Measurements from ENCODE around the gene CSF3R.
A peak's percentile ranks its signal among the peaks of the same experiment; 100 is the strongest.
"Not testable (repeated sequence)": the region's sequence is repeated elsewhere in the genome, so short reads cannot be mapped to it uniquely, and the experiment has no call there.

The CSF3R gene

DNA sequence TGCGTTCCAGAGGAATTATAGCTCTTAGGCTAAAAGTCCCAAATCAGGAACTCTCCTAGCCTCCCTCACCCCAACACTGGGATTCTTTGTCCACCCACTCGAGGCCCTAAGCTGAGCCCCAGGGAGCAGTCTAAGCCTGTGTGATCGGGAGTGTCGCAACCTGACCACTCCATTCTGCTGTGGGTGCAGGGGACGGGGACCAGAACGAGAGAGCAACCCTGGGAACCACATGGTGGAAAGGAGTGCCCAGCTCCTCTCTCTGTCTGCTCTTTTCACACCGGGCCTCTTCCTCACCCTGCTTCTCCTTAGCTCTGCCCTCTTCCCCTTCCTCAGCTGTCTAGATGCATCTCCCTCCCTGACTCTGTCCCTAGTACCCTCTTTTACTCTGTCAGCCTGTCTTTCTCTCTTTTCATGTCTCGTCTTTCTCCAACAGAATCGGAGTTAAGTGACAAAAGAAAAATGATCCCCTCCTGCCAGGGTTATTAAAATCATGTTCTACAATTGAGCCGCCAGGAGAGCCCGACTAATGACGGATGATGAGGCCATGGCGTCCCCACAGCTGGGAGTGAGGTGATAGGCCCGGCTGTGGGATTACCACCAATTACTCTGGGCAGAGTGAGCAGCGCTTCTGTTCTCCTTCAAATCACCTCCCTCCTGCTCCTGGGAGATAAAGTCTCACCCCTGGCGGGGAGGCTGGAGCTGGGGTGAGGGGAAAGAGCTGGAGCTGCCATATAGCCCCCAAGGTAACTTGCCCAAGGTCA is 34.5 kb upstream of the CSF3R start:
- Mint-ChIP-seq H3K27ac (no peak overlapping the region), H3K9me3 (no peaks in the 10 kb centered on the region), H3K4me1 (no peaks in the 10 kb centered on the region), H3K36me3 (no peaks in the 10 kb centered on the region), H3K27me3 (peaks cover 21% of the 10 kb centered on the region), H3K4me3 (no peak overlapping the region)
- no peak for ATAC-seq

DNA sequence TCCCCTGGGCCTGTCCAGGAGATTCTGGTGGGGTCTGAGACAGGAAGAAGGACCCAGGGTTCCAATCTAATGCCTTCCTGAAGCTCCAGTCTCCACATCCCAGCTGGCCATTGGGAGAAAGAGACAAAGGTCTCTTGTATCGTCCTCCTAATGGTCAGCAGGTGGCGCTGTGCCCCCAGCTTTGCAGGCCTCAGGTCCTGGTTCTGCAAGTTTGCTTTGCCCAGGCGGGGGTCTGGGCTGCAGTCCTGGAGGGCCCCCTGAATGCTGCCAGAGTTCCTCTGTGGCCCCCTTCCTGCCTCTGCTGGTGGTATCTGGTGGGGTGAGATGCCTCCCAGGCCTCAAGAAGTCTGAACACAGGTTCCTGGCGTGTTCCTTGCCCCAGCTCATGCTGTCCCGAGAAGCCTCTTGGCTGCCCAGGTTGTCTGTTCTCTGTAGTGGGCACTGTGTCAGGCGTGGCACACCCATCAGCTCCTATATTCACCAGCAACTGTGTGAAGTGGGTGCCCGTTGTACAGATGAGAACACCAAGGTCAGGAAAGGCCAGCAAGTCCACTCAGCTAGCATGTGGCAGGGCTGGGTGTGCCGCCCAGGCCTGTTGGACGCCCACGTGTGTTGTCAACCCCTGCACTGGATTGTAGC is 33.8 kb upstream of the CSF3R start:
- H3K4me1 Mint-ChIP-seq = no peaks in the 10 kb centered on the region
- H3K4me3 Mint-ChIP-seq = no peak overlapping the region
- ATAC-seq = peak; percentile 44
- H3K36me3 Mint-ChIP-seq = no peaks in the 10 kb centered on the region
- no peaks in the 10 kb centered on the region for H3K9me3 Mint-ChIP-seq
- peaks cover 21% of the 10 kb centered on the region for H3K27me3 Mint-ChIP-seq
- no peak overlapping the region for H3K27ac Mint-ChIP-seq

DNA sequence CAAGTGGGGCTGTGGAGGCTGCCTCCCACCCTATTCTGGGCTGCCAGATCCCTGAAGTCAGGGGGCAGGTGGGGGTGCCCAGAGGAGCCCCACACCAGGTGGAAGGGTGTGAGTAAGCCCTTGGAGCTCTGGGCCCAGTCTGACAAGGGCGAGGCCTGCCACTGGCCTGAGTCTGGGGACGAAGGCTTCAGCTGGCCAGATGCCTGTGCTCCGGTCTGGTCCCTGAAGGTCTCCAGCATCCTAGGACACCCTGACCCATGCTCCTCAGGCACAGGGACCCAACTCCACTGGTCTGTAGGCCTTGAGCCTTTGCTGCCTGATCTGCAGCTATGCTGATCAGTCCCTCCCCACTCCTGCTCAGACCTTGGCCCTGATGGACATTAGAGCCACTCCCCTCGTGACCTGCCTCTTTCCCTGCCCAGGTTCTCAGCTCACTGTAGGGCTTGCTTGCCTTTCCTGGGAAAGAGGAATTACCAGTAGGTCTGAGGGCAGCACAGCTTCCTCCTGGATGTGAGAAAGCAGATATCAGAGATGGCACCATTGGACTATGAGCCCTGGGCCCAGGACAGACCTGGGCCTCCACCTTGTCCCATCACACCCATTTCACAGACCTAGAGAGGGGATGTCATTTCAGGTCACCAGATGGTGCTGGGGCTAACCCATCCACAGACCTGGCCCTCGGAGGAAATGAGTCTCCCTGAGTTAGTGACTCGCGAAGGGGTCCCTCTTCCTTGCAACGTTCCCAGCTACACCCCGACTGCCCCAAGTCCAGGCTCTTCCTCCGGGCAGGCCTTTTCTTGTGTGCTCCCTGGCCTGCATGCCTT is 32.8 kb upstream of the CSF3R start:
- Mint-ChIP-seq H3K36me3 (no peaks in the 10 kb centered on the region), H3K27me3 (peaks cover 21% of the 10 kb centered on the region), H3K9me3 (no peaks in the 10 kb centered on the region), H3K4me3 (no peak overlapping the region), H3K27ac (peak overlapping the region; percentile 36), H3K4me1 (no peaks in the 10 kb centered on the region)
- no peak for ATAC-seq

DNA sequence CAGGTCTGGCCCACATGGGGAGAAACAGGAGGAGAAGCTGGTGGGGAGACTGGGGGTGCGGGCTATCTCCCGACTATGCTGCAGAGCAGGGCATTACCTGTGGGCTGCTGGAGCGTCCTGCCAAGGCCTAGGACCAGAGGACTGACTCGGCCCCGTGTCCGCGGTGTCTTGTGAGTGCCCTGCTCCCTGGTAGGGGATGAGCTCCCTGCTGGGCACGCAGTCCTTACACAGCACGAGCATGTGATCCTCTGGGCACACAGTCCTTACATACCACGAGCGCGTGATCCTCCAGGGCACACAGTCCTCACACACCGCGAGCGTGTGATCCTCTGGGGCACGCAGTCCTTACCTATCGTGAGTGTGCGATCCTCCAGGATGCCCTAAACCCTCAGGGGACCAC is 31.8 kb upstream of the CSF3R start:
- Mint-ChIP-seq H3K4me1 (no peaks in the 10 kb centered on the region), H3K27ac (peak overlapping the region; percentile 36), H3K9me3 (no peaks in the 10 kb centered on the region), H3K36me3 (no peaks in the 10 kb centered on the region), H3K4me3 (no peak overlapping the region), H3K27me3 (peaks cover 21% of the 10 kb centered on the region)
- ATAC-seq = no peak

DNA sequence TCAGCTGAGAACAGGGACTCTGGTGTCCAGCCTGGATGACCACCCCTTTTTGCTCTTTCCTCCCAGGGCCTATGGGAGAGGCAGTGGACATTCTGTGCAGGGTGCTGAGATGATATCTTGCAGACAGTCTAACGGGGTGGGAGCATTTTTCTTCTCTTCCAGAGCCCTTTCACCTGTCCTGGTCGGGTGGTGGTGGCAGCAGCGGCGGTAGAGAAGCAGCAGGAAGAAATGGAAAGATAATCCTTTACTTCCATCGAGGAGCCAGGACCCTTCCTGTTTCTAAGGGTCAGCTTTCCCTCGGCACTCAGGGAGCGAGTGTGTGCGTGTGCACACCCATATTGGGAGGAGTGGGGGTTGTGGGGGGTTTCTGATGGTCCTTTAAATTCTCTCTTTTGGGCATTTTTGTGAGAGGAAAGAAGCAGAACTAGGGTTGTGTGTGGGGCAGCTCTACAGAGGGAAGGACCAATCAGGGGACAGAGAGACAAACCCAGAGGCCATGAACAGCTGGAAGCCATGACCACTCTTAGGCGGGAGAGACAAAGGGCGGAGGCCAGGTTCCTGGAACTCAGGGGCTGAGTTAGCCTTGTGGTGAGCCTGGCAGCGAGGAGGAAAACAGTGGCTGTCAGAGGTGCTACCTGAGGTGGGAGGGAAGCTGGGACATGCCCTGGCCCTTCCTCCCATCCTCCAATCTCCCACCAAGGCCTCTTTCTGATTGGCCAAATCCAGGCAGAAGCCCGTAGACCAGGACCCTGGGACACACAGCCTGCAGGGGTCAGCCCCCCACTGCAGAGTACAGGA is 31.2 kb upstream of the CSF3R start:
- Mint-ChIP-seq H3K36me3 (no peaks in the 10 kb centered on the region), H3K4me1 (no peaks in the 10 kb centered on the region), H3K4me3 (no peak overlapping the region), H3K27me3 (peaks cover 21% of the 10 kb centered on the region), H3K27ac (no peak overlapping the region), H3K9me3 (no peaks in the 10 kb centered on the region)
- no peak for ATAC-seq

DNA sequence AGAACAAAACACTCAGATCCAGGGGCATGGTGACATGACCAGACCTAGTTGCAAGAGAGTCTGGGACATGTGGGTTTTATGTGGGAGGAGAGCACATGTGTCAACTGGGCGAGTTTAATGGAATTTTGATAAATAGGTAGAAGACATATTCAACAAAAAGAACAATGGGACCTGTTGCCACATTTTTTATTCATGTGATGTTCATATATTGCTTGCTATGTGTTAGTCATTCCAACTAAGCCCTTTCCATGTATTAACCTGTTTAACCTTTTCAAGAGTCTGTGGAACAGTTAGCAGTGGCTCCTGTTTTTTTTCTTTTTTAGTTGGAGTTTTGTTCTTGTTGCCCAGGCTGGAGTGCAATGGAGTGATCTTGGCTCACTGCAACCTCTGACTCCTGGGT is 30.1 kb upstream of the CSF3R start:
- H3K27ac Mint-ChIP-seq = no peak overlapping the region
- no peak for ATAC-seq
- peaks cover 31% of the 10 kb centered on the region for H3K27me3 Mint-ChIP-seq
- no peaks in the 10 kb centered on the region for H3K4me1 Mint-ChIP-seq
- no peaks in the 10 kb centered on the region for H3K9me3 Mint-ChIP-seq
- H3K36me3 Mint-ChIP-seq = no peaks in the 10 kb centered on the region
- H3K4me3 Mint-ChIP-seq = no peak overlapping the region

DNA sequence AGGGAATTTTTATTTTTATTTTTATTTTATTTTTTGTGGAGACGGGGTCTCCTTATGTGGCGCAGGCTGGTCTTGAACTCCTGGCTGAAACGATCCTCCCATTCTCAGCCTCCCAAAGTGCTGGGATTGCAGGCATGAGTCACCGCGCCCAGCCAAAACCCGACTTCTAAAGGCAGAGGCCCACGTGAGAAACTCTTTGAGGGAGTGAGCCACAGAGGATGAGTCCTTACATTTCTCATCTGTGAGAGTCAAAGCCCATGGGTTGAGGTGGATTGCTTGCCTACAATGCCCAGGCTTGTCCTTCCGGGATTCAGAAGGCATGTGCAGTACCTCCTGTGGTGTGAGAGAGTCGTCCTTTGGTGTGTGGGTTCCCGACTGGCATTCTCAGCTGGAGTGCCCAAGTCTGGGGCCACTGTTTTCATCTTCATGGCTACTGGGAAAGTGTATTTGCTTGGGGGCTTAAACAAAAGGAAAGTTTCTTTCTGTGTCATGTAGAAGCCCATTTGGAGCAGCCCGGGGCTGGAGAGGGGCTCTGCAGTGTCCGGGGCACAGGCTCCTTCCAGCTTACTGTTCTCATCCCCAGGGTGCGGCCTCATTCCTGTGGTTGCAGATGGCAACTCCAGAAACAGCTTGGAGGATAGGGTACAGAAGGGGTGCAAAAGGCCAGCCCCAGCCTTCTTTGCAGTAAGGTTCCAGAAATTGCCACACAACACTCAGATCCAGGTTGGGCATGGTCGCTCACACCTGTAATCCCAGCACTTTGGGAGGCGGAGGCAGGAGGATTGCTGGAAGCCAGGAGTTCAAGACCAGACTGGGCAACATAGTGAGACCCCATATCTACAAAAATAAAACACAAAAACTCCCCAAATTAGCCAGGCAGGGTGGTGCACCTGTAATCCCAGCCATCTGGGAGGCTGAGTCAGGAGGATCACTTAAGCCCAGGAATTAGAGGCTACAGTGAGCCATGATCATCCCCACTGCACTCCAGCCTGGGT is 29.4 kb upstream of the CSF3R start:
- Mint-ChIP-seq H3K27ac (no peak overlapping the region), H3K27me3 (peaks cover 39% of the 10 kb centered on the region), H3K9me3 (no peaks in the 10 kb centered on the region), H3K4me3 (no peak overlapping the region), H3K36me3 (no peaks in the 10 kb centered on the region), H3K4me1 (no peaks in the 10 kb centered on the region)
- no peak for ATAC-seq

DNA sequence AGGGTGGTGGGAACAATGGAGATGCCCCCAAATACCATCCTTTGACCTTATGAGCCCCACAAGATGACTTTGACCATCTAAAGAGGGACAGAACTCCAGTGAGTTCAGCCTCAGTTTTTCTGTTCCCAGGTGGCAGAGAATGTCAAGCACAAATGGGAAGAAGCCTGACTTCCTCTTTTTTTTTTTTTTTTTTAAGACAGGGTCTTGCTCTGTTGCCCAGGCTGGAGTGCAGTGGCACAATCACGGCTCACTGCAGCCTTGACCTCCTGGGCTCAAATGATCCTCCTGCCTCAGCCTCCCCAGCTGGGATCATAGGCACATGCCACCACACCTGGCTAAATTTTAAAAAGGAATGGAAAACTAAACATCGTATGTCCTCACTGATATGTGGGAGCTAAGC is 28.5 kb upstream of the CSF3R start:
- peaks cover 46% of the 10 kb centered on the region for H3K27me3 Mint-ChIP-seq
- H3K27ac Mint-ChIP-seq, H3K9me3 Mint-ChIP-seq, ATAC-seq, H3K36me3 Mint-ChIP-seq, H3K4me3 Mint-ChIP-seq, H3K4me1 Mint-ChIP-seq: not testable (repeated sequence)

DNA sequence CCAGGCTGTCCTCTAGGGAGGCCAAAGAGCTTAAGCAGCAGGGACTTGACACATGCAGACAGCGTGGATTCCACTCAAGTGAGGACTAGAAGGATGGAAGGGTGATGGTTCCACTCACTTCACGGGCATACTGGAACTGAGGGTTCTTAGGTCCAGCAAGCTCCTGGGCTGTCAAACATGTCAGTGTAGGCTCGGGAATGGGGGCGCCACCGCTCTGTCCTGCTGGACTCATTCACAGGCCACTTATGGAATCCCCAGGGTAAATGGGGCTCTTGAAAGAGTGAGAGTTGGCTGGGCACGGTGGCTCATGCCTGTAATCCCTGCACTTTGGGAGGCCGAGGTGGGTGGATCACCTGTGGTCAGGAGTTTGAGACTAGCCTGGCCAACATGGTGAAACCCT is 27.7 kb upstream of the CSF3R start:
- Mint-ChIP-seq H3K27me3 (peaks cover 46% of the 10 kb centered on the region), H3K36me3 (no peaks in the 10 kb centered on the region), H3K4me1 (no peaks in the 10 kb centered on the region), H3K27ac (no peak overlapping the region), H3K9me3 (no peaks in the 10 kb centered on the region), H3K4me3 (no peak overlapping the region)
- ATAC-seq = no peak

DNA sequence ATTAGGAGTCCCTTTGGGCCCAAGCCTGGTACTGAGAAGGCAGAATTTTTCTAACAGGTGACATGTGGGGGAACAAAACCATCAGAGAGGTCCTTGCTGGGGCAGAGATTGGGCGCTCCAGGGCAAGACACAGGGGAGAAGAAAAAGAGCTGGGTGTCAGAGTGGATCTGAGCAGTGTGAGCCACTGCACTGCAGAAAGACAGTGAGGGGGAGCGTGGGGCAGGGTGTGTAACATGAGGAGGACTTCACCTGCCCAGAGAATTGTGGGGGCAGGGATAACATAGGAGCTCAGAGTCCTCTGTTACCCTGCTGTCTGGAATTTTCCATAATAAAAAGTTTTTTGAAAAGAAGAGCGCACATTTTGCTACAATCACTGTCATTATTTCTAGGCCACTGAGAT is 25.5 kb upstream of the CSF3R start:
- no peaks in the 10 kb centered on the region for H3K4me1 Mint-ChIP-seq
- no peaks in the 10 kb centered on the region for H3K36me3 Mint-ChIP-seq
- no peak overlapping the region for H3K4me3 Mint-ChIP-seq
- no peak for ATAC-seq
- H3K9me3 Mint-ChIP-seq = no peaks in the 10 kb centered on the region
- peaks cover 39% of the 10 kb centered on the region for H3K27me3 Mint-ChIP-seq
- no peak overlapping the region for H3K27ac Mint-ChIP-seq

DNA sequence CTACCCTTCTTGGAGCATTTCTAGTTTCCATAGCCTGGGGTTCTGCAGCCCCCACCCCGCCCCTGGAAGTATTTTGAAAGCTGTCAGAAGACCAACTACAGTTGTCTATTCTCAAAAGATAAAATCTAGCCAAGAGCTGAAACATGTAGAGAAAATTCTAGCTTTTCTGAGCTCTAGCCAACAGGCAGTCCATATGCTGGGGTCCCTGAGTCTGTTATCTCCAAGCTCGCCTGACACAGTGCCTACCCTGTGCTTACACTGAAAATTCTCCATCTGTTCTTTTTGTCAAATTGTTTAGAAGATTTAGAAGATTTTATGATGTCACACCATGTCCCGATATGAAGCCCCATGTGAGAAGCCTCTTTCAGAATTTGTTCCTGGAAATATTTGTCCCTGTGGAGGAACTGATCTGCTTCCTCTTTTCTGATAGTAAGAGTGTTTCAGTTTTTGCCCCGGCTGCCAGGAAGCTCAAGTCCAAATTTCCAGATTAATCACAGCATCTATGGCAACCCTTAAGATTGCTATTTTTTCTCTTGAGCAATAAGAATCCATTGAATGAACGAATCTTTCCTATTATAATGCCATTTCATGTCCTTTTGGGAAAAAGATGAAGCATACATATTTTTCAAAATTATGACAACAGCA is 23.7 kb upstream of the CSF3R start:
- no peak for ATAC-seq
- Mint-ChIP-seq H3K27me3 (peaks cover 42% of the 10 kb centered on the region), H3K4me1 (no peaks in the 10 kb centered on the region), H3K27ac (no peak overlapping the region), H3K36me3 (no peaks in the 10 kb centered on the region), H3K4me3 (no peak overlapping the region), H3K9me3 (no peaks in the 10 kb centered on the region)

DNA sequence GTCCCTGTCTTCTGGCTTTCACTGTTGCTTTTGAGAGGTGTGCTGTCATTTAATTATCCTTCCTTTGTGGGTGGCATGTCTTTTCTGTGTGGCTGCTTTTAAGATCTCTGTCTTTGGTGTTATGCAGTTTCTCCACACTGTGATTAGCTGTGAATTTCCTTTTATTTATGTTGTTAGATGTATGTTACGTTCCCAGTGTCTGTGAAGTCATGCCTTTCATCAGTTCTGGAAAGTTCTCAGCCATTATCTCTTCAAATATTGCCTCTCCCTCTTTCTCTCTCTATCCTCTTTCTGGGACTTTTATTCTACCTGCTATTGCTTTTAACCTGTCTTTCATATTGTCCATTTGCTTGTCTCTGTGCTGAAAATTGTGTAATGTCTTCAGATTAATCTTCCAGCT is 21.0 kb upstream of the CSF3R start:
- no peaks in the 10 kb centered on the region for H3K36me3 Mint-ChIP-seq

DNA sequence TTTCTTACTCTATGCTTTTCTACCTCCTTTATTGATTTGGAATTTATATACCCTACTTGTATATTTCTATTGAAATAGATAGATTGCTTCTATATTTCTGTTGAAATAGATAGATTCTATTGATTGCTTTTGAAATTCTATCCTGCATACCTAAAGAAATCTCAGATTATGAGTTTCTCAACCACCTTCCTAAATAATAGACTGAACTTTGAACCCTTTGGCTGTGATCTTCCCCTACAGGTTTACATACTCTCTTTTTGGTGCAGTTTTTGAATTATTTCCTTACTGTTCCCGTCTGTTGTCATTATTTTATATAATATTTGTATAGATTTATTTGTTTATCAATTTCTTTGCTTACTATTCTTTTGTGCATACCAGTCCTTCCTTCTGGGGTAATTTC is 20.4 kb upstream of the CSF3R start:
- no peak overlapping the region for H3K4me3 Mint-ChIP-seq
- no peak overlapping the region for H3K27ac Mint-ChIP-seq
- no peaks in the 10 kb centered on the region for H3K36me3 Mint-ChIP-seq
- H3K9me3 Mint-ChIP-seq = no peaks in the 10 kb centered on the region
- no peak for ATAC-seq
- H3K27me3 Mint-ChIP-seq = peaks cover 35% of the 10 kb centered on the region
- H3K4me1 Mint-ChIP-seq = no peaks in the 10 kb centered on the region

More for the DNA sequence above, 21.0 kb upstream of the CSF3R start:
- Mint-ChIP-seq H3K4me3 (no peak overlapping the region), H3K27ac (no peak overlapping the region), H3K27me3 (peaks cover 41% of the 10 kb centered on the region), H3K4me1 (no peaks in the 10 kb centered on the region), H3K9me3 (no peaks in the 10 kb centered on the region)
- no peak for ATAC-seq

DNA sequence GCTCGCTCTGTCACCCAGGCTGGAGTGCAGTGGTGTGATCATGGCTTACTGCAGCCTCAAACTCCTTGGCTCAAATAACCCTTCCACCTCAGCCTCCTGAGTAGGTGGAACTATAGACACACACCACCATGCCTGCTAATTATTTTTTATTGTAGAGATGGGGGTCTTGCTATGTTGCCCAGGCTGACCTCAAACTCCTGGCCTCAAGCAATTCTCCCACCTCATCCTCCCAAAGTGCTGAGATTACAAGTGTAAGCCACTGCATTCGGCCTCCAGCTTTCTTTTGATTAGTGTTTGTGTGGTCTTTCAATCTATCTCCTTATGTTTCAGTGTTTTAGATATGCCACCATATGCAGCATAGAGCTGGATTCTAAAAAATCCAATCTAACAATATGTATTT is 19.9 kb upstream of the CSF3R start:
- Mint-ChIP-seq H3K4me3 (no peak overlapping the region), H3K27ac (no peak overlapping the region), H3K4me1 (no peaks in the 10 kb centered on the region), H3K27me3 (peaks cover 30% of the 10 kb centered on the region), H3K9me3 (no peaks in the 10 kb centered on the region), H3K36me3 (no peaks in the 10 kb centered on the region)
- ATAC-seq = no peak
